CD4-positive, alpha-beta T cell treated with Interferon gamma for 1 hour (primary cell): Measurements from ENCODE around the gene IFIT2.
A peak's percentile ranks its signal among the peaks of the same experiment; 100 is the strongest.
"Not testable (repeated sequence)": the region's sequence is repeated elsewhere in the genome, so short reads cannot be mapped to it uniquely, and the experiment has no call there.

Experiments used
- DNase-seq: peaks from one replicate; pipeline ENCODE4 v3.0.0-alpha.2; 2020

IFIT2 gene, protein sequence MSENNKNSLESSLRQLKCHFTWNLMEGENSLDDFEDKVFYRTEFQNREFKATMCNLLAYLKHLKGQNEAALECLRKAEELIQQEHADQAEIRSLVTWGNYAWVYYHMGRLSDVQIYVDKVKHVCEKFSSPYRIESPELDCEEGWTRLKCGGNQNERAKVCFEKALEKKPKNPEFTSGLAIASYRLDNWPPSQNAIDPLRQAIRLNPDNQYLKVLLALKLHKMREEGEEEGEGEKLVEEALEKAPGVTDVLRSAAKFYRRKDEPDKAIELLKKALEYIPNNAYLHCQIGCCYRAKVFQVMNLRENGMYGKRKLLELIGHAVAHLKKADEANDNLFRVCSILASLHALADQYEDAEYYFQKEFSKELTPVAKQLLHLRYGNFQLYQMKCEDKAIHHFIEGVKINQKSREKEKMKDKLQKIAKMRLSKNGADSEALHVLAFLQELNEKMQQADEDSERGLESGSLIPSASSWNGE

DNA sequence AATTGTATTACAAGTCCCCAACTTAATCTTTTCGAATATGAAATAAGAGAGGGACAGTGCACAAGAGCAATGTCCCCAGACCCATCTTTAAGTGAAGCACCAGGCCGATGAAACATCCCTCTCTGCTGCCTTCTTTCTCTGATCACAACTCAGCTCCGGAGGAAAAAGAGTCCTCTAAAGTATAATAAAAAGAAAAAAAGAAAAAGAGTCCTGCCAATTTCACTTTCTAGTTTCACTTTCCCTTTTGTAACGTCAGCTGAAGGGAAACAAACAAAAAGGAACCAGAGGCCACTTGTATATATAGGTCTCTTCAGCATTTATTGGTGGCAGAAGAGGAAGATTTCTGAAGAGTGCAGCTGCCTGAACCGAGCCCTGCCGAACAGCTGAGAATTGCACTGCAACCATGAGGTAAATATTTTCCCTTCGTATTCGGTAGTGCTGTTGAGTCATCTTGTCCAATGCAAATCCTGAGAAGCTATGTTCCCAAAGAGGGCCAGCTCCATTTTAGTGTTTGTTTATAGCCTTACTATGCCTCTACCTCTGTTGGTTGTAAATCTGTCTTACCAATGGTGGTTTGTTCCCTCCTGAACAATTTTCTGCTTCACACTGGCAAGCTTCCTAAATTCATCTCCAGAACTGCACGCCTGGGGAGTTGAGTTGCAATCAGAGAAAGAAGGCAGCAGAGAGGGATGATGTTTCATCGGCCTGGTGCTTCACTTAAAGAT, at the start of gene IFIT2:
TSS of gene IFIT2 (plus strand) at position 326 of the 725 bp plus-strand sequence. CDS start at position 404, 78 bp downstream.
- DNase-seq = peak; percentile 45

DNA sequence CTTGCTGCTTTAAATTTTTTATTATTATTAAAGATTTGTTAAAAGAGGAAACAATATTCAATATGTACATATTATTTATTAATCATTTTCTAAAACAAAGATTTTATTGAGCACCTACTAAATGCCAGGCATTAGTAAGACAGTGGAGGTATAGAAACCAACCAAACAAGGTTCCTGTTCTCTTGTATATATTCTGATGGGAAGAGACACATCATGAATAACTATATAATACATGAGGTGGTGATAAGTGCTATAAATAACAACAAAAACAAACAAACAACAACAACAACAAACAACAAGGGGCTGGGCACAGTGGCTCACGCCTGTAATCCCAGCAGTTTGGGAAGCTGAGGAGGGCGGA, 49.6 kb upstream of the IFIT2 start:
- DNase-seq = no peak

GRCh38 chr10:89255091-89255579, 46.7 kb upstream of the IFIT2 start:
- not testable (repeated sequence) for DNase-seq

DNA sequence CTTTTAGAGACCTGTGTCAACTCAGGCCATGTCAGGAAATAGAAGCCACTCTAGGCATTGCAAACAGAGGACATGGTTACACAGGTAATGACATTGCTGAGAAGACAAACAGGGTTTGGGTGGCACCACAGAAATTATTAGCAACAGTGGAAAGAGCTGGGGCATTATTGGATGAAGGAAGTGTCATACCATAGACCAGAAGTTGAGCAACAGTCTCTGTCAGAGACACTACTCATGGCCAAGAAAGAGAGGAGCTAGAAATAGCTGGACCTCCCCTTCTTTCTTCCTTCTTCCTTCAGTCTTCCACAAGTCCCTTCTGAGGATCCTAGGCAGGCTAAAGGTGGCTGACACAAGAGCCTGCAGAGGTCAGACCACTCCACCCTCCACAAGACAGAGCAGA, 46.1 kb upstream of the IFIT2 start:
- DNase-seq = no peak

DNA sequence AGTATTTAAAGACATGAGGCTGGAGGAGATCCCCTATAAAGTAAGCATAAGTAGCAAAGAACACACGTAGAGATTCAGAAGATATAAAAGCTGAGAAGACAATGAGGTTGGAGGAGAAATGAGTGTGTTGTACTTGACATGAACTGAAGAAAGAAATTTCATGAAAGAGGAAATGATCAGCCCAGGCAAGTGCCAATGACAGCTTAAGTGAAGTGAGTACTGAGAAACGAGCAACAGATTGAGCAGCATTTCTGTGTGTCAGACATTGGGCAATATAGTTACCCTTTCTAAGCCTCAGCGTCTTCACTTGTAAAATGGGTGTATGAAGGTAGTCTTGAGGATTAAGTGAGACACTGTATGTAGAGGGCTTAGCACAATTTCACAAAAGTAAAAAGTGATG, 45.5 kb upstream of the IFIT2 start:
- DNase-seq = no peak

GRCh38 chr10:89256962-89257361, 44.9 kb upstream of the IFIT2 start:
- no peak for DNase-seq

DNA sequence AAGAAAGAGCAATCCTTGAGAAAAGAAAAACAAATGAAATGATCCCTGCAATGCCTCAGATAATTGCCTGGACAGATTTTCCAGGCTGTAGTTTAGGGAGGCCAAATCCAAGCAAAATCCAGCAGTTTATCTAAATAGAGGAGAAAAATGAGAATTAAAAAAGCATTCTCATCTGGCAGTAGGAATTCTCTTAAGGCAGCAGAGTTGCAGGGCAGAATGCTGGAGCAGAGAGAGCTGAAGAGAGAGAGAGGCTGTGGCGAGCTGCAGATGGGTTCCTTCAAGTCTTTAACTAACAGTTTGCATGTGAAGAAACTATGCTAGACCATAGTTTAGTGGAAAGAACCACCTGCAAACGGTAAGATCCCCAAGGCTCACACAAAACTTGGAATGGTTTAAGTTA, 44.3 kb upstream of the IFIT2 start:
- no peak for DNase-seq

GRCh38 chr10:89258881-89259280, 43.0 kb upstream of the IFIT2 start:
- no peak for DNase-seq

GRCh38 chr10:89262086-89263051, 39.5 kb upstream of the IFIT2 start:
- no peak for DNase-seq

- DNase-seq = no peak
Observed at GRCh38 chr10:89263091-89263490, 38.8 kb upstream of the IFIT2 start.

DNA sequence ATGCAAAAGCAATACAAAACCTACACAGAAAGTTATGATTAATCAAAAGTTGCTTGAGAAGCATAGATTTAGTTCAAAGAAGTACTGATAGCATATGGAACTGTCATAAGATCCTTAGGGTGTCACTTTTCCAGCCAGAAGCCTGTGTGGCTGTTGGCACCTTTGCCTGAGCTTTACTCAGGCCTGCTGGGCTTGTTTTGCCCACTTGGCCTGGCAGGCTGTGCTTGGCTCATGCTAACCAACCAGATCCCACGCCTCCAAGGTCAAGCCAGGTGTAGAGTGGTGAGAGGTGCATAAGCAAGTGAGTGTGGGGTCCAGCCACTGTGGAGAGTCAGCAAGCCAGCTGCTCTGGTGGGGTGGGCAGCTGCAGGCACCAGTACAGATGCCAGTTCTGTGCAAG, 38.3 kb upstream of the IFIT2 start:
- no peak for DNase-seq

- DNase-seq = no peak
Observed at GRCh38 chr10:89266721-89267453, 35.0 kb upstream of the IFIT2 start.

DNA sequence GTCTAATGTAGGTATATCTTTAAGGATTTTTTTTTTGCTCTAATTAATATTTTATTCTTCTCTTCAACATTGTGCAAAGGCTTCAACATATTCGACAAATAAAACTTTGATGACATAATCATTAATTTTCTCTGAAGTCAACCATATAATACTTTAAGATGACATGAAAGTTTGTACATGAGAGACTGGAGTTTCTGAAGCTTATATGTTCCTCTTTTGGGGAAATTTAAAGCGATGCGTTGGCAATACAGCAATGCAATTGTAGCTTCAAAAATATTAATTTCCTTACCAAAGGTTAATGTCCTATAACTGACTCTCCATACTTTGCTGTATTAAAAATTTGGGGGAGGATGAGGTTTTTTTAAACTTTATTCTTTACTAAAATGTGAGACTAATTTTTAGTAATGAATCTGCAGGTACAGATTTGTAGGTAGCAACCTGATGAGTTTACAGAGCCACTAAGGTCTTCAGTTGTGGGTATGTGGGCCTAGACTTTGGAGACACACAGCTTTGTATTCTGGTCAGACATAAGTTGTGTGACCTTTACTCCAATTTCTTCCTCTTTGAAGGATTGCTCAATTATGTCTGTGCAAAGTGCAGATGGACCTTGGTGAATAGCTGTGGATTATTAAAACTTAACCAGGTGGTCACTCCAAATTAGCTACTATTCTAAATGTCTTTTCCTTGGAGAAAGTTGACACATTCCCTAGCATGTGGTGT, 32.3 kb upstream of the IFIT2 start:
- no peak for DNase-seq

GRCh38 chr10:89270153-89270483, 31.7 kb upstream of the IFIT2 start:
- DNase-seq = no peak

DNA sequence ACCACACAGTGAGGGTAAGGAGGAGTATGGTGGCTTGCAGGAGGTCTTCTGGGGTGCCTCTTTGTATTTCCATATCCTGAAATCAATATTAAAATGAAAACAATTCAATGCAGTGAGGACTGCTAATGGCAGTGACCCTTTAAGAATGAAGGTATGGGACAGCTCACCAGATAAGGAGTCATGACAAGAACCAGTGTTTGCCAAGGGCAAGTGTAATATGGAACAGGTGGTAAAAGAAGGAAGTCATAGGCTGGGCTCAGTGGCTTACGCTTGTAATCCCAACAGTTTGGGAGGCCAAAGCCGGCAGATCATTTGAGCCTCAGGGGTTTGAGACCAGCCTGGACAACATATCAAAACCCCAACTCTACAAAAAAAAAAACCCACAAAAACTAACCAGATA, 30.3 kb upstream of the IFIT2 start:
- DNase-seq = no peak

DNA sequence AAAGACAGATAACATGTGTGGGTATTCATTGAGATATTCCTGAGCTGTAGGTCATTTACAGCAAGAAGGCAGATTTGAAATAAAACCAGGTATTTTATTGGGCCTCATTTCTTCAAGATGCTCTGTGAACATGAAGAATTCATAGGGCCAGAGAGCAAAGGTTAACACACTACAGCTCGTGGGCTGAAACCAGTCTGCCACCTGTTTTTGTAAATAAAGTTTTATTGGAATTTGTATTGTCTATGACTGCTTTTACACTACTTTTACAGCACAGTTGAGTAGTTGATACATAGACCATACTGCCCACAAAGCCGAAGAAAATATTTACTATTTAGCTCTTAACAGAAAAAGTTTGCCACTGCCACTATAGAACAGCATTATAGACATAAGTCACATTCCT, 28.2 kb upstream of the IFIT2 start:
- no peak for DNase-seq

DNA sequence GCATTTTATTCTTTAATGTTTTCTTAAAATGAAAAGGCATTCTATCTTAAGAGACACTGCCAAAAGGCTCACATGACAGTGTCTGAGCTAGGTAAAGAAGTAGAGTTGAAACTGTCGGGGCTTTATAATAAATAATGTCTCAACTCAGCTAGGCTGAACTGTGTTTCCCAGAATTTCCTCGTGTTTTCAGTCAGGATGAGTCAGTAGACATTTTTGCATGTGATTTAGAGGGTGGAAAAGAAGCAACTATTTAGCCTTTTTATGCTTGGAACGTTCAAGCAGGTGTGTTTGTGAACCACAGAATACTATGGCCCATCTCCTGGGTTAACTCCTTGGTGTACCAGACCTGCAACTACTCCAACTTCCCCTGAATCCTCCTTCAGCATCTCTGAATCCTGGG, 26.9 kb upstream of the IFIT2 start:
- DNase-seq = no peak

DNA sequence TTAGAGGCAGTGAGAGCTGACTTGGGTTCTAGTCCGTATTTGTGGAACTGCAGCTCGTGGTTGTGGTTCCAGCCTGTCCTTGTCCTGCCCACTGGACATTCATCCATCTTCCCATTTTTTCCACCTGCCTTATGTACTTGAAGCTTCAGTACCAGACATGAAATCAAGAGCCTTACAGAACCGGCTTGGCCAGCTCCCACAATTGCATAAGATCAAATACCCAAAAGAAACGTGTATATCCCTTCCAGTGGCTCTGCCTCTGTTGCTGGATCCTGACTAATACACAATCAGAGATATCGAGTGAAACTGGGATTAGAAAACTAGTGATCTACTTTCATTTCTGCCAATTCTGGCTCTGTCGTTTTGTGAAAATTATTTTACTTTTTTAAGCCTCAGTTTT, 26.5 kb upstream of the IFIT2 start:
- no peak for DNase-seq

DNA sequence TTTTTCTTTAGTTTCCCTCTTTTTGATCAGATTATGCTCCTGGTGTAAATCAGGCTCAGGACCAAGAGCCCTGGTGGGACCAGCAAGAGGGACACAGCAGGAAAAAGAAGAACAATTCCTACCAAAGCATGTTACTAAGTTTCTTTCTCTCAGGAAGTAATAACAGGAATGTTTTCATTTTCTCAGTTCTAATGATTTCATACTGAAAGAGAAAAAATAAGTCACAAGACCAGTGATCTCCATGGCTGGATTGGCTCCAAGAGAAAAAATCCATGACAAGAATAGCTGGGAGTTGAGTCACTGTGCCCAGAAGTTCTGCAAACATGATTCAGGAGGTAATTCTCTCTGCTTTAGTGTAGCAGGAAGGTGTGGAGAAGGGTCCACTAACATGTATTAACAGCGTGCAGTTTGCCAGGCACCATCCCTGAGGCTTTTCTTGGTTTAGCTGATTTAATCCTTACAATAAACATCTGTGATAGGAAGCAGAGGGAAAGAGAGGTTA, 23.8 kb upstream of the IFIT2 start:
- no peak for DNase-seq

DNA sequence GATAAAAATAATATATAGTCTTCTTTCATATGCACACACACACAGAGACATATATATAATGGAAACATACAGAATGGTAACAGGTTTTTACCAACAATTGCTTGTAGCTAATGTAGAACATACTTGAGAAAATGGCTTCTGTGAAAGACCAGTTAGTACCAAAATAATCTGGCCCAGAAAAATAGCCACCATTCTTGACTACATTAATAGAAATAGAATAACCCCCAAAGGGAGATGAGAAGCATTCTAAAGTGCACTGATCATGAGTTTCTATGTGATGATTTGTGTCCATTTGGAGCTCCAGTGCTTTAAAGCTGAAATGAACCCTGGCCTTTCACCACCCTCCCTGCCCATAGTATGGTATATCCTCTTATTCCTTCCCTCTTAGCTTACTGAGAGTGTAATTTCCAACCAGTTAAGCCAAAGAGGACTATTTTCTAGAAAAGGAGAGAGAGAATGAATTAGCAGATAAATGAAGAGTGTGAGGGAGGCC, 22.9 kb upstream of the IFIT2 start:
- DNase-seq = no peak

DNA sequence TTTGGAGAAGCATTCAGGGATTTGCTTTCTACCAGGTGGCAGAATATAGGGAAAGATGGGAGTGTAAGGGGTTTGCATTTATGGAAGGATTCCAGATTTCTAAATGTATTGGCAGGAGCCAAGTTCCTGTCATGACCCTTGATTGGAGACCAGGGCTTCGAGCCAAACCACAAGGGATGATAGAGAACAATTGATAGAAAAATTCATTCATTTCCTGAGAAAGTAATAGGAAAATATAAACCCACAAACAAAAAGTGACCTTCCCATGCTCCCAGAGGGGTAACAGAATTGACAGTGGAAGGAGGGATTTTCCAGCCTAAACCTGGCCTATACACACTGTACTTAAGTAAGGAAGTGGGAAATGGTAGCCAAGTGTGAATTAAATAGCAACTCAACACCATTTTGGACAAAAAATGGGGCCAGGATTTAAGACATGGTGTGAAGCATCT, 22.4 kb upstream of the IFIT2 start:
- no peak for DNase-seq
